DOHH2 (cell line): ENCODE measurements around the gene OLR1.
A peak's percentile ranks its signal among the peaks of the same experiment; 100 is the strongest.
"Not testable (repeated sequence)": the region's sequence is repeated elsewhere in the genome, so short reads cannot be mapped to it uniquely, and the experiment has no call there.

Experiments
- H3F3A ChIP-seq: fragments of 200-600 bp; sonication (generic), shearing (Covaris generic); 2 replicates; pipeline ENCODE4 v1.6.0; 2016; ENCODE audit warnings: antibody characterized with exemption, mild to moderate bottlenecking; ENCODE audit not compliant: control insufficient read depth, insufficient read depth
- H3K27ac ChIP-seq: fragments of 200-600 bp; sonication (generic); 2 replicates; pipeline ENCODE4 v1.5.1; 2014; ENCODE audit warnings: low read depth, mild to moderate bottlenecking, low read length, moderate library complexity
- H3K27me3 ChIP-seq: fragments of 200-600 bp; sonication (generic); 2 replicates; pipeline ENCODE4 v1.6.1; 2014; ENCODE audit warnings: mild to moderate bottlenecking, low read length, mixed read lengths; ENCODE audit not compliant: control insufficient read depth
- H3K36me3 ChIP-seq: fragments of 200-600 bp; sonication (generic); 2 replicates; pipeline ENCODE4 v1.6.1; 2014; ENCODE audit warnings: mild to moderate bottlenecking, low read length, moderate library complexity, mixed read lengths; ENCODE audit not compliant: control insufficient read depth
- H3K4me1 ChIP-seq: fragments of 200-600 bp; sonication (generic); 2 replicates; pipeline ENCODE4 v1.6.1; 2014; ENCODE audit warnings: mild to moderate bottlenecking, low read length, mixed read lengths; ENCODE audit not compliant: control insufficient read depth
- H3K4me2 ChIP-seq: fragments of 200-600 bp; sonication (generic); 2 replicates; pipeline ENCODE4 v1.6.0; 2014; ENCODE audit warnings: mild to moderate bottlenecking, low read length, moderate library complexity
- H3K4me3 ChIP-seq: fragments of 200-600 bp; sonication (generic); 2 replicates; pipeline ENCODE4 v1.5.1; 2014; ENCODE audit warnings: mild to moderate bottlenecking, low read length, mixed read lengths
- H3K79me2 ChIP-seq: fragments of 200-600 bp; sonication (generic); 2 replicates; pipeline ENCODE4 v1.6.1; 2014; ENCODE audit warnings: mild to moderate bottlenecking, low read length, mixed read lengths; ENCODE audit not compliant: control insufficient read depth
- H3K9me2 ChIP-seq: fragments of 200-600 bp; sonication (generic); replicated peaks from 2 replicates; pipeline ENCODE4 v1.6.1; 2014; ENCODE audit warnings: mild to moderate bottlenecking, low read length, mixed read lengths; ENCODE audit not compliant: control insufficient read depth
- H3K9me3 ChIP-seq: fragments of 200-600 bp; sonication (generic); 2 replicates; pipeline ENCODE4 v1.6.1; 2014; ENCODE audit warnings: antibody characterized with exemption, low read length, mixed read lengths; ENCODE audit not compliant: control insufficient read depth, insufficient read depth
- H4K20me1 ChIP-seq: fragments of 200-600 bp; sonication (generic); 2 replicates; pipeline ENCODE4 v1.6.0; 2014; ENCODE audit warnings: low read depth, mild to moderate bottlenecking, antibody characterized with exemption, low read length, moderate library complexity; ENCODE audit not compliant: control insufficient read depth, insufficient read depth
- CTCF ChIP-seq: fragments of 200-600 bp; sonication (generic); IDR thresholded peaks from one replicate; pipeline ENCODE4 v1.5.1; 2014; ENCODE audit warnings: antibody characterized with exemption, mild to moderate bottlenecking, low read depth, low read length; ENCODE audit not compliant: poor library complexity, severe bottlenecking
- EZH2phosphoT487 ChIP-seq: fragments of 200-600 bp; sonication (generic); IDR thresholded peaks from 2 replicates; pipeline ENCODE4 v1.6.1; 2017; ENCODE audit warnings: borderline replicate concordance, mild to moderate bottlenecking, antibody characterized with exemption, low read length, moderate library complexity, mixed read lengths

OLR1 gene

GRCh38 chr12:10205220-10205807 is 33.4 kb upstream of the OLR1 start:
- H3K9me3 ChIP-seq, result no peaks in the 10 kb centered on the region
- H3K9me2 ChIP-seq, result no peaks in the 10 kb centered on the region
- peaks cover 15% of the 10 kb centered on the region for H3K4me1 ChIP-seq
- no peaks in the 10 kb centered on the region for H3K36me3 ChIP-seq
- no peak overlapping the region for H3K4me2 ChIP-seq
- no peaks in the 10 kb centered on the region for H3F3A ChIP-seq
- H3K79me2 ChIP-seq, result no peaks in the 10 kb centered on the region
- TF ChIP-seq EZH2phosphoT487, result no peak
- no peak for TF ChIP-seq CTCF
- no peaks in the 10 kb centered on the region for H4K20me1 ChIP-seq
- H3K27me3 ChIP-seq, result peaks cover 36% of the 10 kb centered on the region
- H3K4me3 ChIP-seq, result no peak overlapping the region
- no peak overlapping the region for H3K27ac ChIP-seq

GRCh38 chr12:10204495-10204894 is 32.6 kb upstream of the OLR1 start:
- H3K79me2 ChIP-seq, H3K4me3 ChIP-seq, H3F3A ChIP-seq, H3K9me3 ChIP-seq, H3K27ac ChIP-seq, H3K9me2 ChIP-seq, H3K36me3 ChIP-seq, H3K4me2 ChIP-seq, H4K20me1 ChIP-seq: not testable (repeated sequence)
- H3K4me1 ChIP-seq, result peaks cover 15% of the 10 kb centered on the region
- peaks cover 43% of the 10 kb centered on the region for H3K27me3 ChIP-seq

GRCh38 chr12:10197879-10198278 is 25.9 kb upstream of the OLR1 start:
- H3K4me1 ChIP-seq, result peaks cover 30% of the 10 kb centered on the region
- no peaks in the 10 kb centered on the region for H4K20me1 ChIP-seq
- peaks cover 6% of the 10 kb centered on the region for H3F3A ChIP-seq
- no peak for TF ChIP-seq EZH2phosphoT487
- TF ChIP-seq CTCF, result no peak
- H3K4me3 ChIP-seq, result no peak overlapping the region
- H3K4me2 ChIP-seq, result no peak overlapping the region
- no peak overlapping the region for H3K27ac ChIP-seq
- no peaks in the 10 kb centered on the region for H3K79me2 ChIP-seq
- no peaks in the 10 kb centered on the region for H3K36me3 ChIP-seq
- no peaks in the 10 kb centered on the region for H3K9me2 ChIP-seq
- peaks cover 31% of the 10 kb centered on the region for H3K27me3 ChIP-seq
- H3K9me3 ChIP-seq, result no peaks in the 10 kb centered on the region

- Histone ChIP-seq H3F3A (peaks cover 6% of the 10 kb centered on the region), H3K79me2 (no peaks in the 10 kb centered on the region), H3K27me3 (peaks cover 38% of the 10 kb centered on the region), H4K20me1 (no peaks in the 10 kb centered on the region), H3K4me1 (peaks cover 29% of the 10 kb centered on the region), H3K4me3 (peak overlapping the region; percentile 30; the same call in 1 of the 2 replicates), H3K4me2 (peak overlapping the region; percentile 69), H3K9me2 (no peaks in the 10 kb centered on the region), H3K36me3 (no peaks in the 10 kb centered on the region), H3K27ac (peak overlapping the region; percentile 43), H3K9me3 (no peaks in the 10 kb centered on the region)
- no peak for TF ChIP-seq CTCF
- TF ChIP-seq EZH2phosphoT487, result no peak
Measured at GRCh38 chr12:10196210-10196609, 24.3 kb upstream of the OLR1 start.
